Measurements from ENCODE around the gene SLCO2A1. TPM values are rescaled to one million over a fixed set of nuclear protein-coding genes. Genes with fewer than 3 reads are reported as not detected.
A peak's percentile ranks its signal among the peaks of the same experiment; 100 is the strongest.

The SLCO2A1 gene
- total and polyA plus RNA-seq, 2 donors (not counting 1 experiment from before 2014, with no cell fraction given) = under 0.01 to 0.12 TPM

- Histone ChIP-seq H2AFZ (ENCODE audit: low read length) (no peak overlapping the region), H3K9ac (ENCODE audit: insufficient read depth, low read length) (no peak overlapping the region), H3K27me3 (ENCODE audit: control insufficient read depth, insufficient read depth, low read length) (peaks cover 4% of the 10 kb centered on the region), H3K4me1 (ENCODE audit: control insufficient read depth, extremely low read depth, insufficient read depth, low read length) (no peaks in the 10 kb centered on the region), H3K36me3 (ENCODE audit: control insufficient read depth, insufficient read depth, low read length) (no peaks in the 10 kb centered on the region), H3K79me2 (ENCODE audit: control insufficient read depth, insufficient read depth, low read length) (no peaks in the 10 kb centered on the region), H4K20me1 (ENCODE audit: control insufficient read depth, extremely low read depth, insufficient read depth, low read length) (no peaks in the 10 kb centered on the region), H3K4me2 (ENCODE audit: extremely low read depth, insufficient read depth, low read length) (no peak overlapping the region), H3K9me3 (ENCODE audit: control insufficient read depth, insufficient read depth, low read depth, low read length) (no peaks in the 10 kb centered on the region), H3K4me3 (replicated peaks in 1 of 4; ENCODE audit: control extremely low read depth in 1 of 4, insufficient read depth in 1 of 4, low read depth in 3 of 4, low read length in 4 of 4) (no peak overlapping the region), H3K27ac (ENCODE audit: insufficient read depth, low read length) (no peak overlapping the region)
- peak; percentile 17 to 41 for DNase-seq (ENCODE audit: low read depth in 2 of 2)
- TF ChIP-seq, protein P1, sequence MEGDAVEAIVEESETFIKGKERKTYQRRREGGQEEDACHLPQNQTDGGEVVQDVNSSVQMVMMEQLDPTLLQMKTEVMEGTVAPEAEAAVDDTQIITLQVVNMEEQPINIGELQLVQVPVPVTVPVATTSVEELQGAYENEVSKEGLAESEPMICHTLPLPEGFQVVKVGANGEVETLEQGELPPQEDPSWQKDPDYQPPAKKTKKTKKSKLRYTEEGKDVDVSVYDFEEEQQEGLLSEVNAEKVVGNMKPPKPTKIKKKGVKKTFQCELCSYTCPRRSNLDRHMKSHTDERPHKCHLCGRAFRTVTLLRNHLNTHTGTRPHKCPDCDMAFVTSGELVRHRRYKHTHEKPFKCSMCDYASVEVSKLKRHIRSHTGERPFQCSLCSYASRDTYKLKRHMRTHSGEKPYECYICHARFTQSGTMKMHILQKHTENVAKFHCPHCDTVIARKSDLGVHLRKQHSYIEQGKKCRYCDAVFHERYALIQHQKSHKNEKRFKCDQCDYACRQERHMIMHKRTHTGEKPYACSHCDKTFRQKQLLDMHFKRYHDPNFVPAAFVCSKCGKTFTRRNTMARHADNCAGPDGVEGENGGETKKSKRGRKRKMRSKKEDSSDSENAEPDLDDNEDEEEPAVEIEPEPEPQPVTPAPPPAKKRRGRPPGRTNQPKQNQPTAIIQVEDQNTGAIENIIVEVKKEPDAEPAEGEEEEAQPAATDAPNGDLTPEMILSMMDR (conservative IDR thresholded peaks at IDR 0.05 in 1 of 2, IDR thresholded peaks at IDR 0.05 in 1 of 2; ENCODE audit: low read depth in 1 of 2, low read length in 2 of 2) = no peak
- TF ChIP-seq EZH2 (IDR thresholded peaks at IDR 0.05; ENCODE audit: low read length, missing control alignments) = no peak
Measured at GRCh38 chr3:134034005-134034785, 4.5 kb upstream of the SLCO2A1 start.

DNA sequence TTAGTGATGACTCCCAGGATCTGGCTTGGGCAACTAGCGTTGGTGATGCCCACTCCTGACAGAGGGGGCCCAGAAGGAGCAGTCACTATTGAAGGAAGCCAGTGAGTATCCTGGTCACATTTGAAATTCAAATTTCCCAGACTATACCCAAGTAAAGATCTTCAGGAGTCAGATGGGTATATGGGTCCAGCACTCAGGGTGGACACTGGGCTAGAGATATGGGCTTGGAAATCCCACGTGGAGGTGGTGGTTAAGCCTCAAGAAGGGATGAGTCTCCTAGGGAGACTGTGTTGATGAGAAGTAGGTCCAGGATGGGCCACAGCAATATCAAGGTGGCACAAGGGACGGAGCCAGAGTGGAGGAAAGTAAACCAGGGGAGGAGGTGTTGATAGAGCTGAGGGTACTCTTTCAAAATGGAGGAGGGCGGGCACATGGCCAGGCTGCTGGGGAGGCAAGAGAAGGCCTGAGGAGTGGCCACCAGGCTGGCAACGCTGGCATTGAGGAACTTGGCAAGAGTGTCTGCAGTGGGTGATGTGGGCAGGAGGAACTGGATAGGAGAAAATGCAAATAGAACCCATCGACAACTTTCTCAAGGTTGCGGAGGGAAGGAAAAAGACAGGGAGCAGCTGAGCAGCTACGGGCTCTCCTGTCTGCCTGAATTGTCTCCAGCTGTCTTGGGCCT lies 3.7 kb upstream of the SLCO2A1 start:
- no peaks in the 10 kb centered on the region for H3K36me3 ChIP-seq (ENCODE audit: control insufficient read depth, insufficient read depth, low read length)
- H3K79me2 ChIP-seq (ENCODE audit: control insufficient read depth, insufficient read depth, low read length) = no peaks in the 10 kb centered on the region
- TF ChIP-seq, protein P1 (conservative IDR thresholded peaks at IDR 0.05 in 1 of 2, IDR thresholded peaks at IDR 0.05 in 1 of 2; ENCODE audit: low read depth in 1 of 2, low read length in 2 of 2) = no peak
- no peak for TF ChIP-seq EZH2 (IDR thresholded peaks at IDR 0.05; ENCODE audit: low read length, missing control alignments)
- no peak overlapping the region for H3K27ac ChIP-seq (ENCODE audit: insufficient read depth, low read length)
- H4K20me1 ChIP-seq (ENCODE audit: control insufficient read depth, extremely low read depth, insufficient read depth, low read length) = no peaks in the 10 kb centered on the region
- no peak overlapping the region for H3K9ac ChIP-seq (ENCODE audit: insufficient read depth, low read length)
- no peak overlapping the region for H2AFZ ChIP-seq (ENCODE audit: low read length)
- no peak for DNase-seq (ENCODE audit: low read depth in 2 of 2)
- no peak overlapping the region for H3K4me2 ChIP-seq (ENCODE audit: extremely low read depth, insufficient read depth, low read length)
- H3K4me3 ChIP-seq (replicated peaks in 1 of 4; ENCODE audit: control extremely low read depth in 1 of 4, insufficient read depth in 1 of 4, low read depth in 3 of 4, low read length in 4 of 4) = no peak overlapping the region
- peaks cover 10% of the 10 kb centered on the region for H3K27me3 ChIP-seq (ENCODE audit: control insufficient read depth, insufficient read depth, low read length)
- H3K9me3 ChIP-seq (ENCODE audit: control insufficient read depth, insufficient read depth, low read depth, low read length) = no peaks in the 10 kb centered on the region
- no peaks in the 10 kb centered on the region for H3K4me1 ChIP-seq (ENCODE audit: control insufficient read depth, extremely low read depth, insufficient read depth, low read length)

- no peaks in the 10 kb centered on the region for H3K4me1 ChIP-seq (ENCODE audit: control insufficient read depth, extremely low read depth, insufficient read depth, low read length)
- no peak overlapping the region for H3K9ac ChIP-seq (ENCODE audit: insufficient read depth, low read length)
- peaks cover 17% of the 10 kb centered on the region for H3K27me3 ChIP-seq (ENCODE audit: control insufficient read depth, insufficient read depth, low read length)
- no peak overlapping the region for H3K27ac ChIP-seq (ENCODE audit: insufficient read depth, low read length)
- no peaks in the 10 kb centered on the region for H3K9me3 ChIP-seq (ENCODE audit: control insufficient read depth, insufficient read depth, low read depth, low read length)
- no peak for DNase-seq (ENCODE audit: low read depth in 2 of 2)
- H3K4me2 ChIP-seq (ENCODE audit: extremely low read depth, insufficient read depth, low read length) = no peak overlapping the region
- no peak overlapping the region for H2AFZ ChIP-seq (ENCODE audit: low read length)
- H3K79me2 ChIP-seq (ENCODE audit: control insufficient read depth, insufficient read depth, low read length) = no peaks in the 10 kb centered on the region
- no peaks in the 10 kb centered on the region for H3K36me3 ChIP-seq (ENCODE audit: control insufficient read depth, insufficient read depth, low read length)
- no peaks in the 10 kb centered on the region for H4K20me1 ChIP-seq (ENCODE audit: control insufficient read depth, extremely low read depth, insufficient read depth, low read length)
- H3K4me3 ChIP-seq (replicated peaks in 1 of 4; ENCODE audit: control extremely low read depth in 1 of 4, insufficient read depth in 1 of 4, low read depth in 3 of 4, low read length in 4 of 4) = no peak overlapping the region
- TF ChIP-seq EZH2 (IDR thresholded peaks at IDR 0.05; ENCODE audit: low read length, missing control alignments) = no peak
- TF ChIP-seq, protein P1 (conservative IDR thresholded peaks at IDR 0.05 in 1 of 2, IDR thresholded peaks at IDR 0.05 in 1 of 2; ENCODE audit: low read depth in 1 of 2, low read length in 2 of 2) = no peak
Measured at GRCh38 chr3:134031348-134031915, 1.7 kb upstream of the SLCO2A1 start.

Data from fibroblast of lung (primary cell).